GM21447 (cell line): ENCODE measurements around the gene CSRNP3.

ENCODE experiments used
- ATAC-seq: cut with Tn5 transposase; IDR thresholded peaks from one replicate; pipeline ENCODE4 v1.9.1; 2021; ENCODE audit not compliant: unreplicated experiment

The CSRNP3 gene

DNA sequence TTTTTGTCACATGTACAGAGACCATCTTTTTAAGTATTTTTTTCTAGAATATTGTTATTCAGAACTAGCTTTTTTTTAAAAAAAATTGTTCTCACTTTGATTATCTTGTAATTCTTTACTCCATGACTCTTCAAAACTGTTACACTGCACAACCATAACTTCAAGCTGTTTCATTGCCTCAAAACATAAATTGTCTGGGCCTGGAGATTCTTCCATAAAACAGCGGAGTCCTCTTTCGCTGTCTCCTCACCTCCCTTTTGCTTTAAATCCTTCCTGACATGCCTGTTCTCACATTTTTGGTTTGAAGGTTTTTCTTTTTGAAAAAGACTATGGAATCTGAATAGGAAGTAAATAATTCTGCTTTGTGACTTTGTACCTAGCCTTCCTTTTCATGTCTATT lies 197.9 kb downstream of the CSRNP3 start:
- no peak for ATAC-seq

GRCh38 chr2:165674780-165675179 lies 205.3 kb downstream of the CSRNP3 start:
- ATAC-seq, result no peak

GRCh38 chr2:165675551-165675968 lies 206.1 kb downstream of the CSRNP3 start:
- no peak for ATAC-seq

- ATAC-seq, result no peak
Measured at GRCh38 chr2:165678882-165679281, 209.4 kb downstream of the CSRNP3 start.

DNA sequence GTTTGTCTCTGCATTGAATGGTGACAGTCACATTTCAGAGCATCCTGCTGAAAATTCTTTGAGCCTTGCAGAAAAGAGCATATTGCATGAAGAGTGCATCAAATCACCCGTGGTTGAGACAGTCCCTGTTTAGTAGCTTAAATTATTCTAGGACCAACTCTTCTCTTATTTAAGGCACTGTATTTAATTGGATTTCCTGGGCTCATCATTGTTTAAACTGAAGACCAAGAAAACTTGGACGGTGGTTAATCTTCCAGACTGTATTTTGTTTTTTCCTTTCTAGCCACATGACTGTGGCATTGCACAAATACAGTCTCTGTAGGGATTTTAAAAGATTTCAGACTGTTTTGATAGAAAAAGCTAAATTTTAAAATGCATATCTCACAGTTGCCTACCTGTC lies 210.1 kb downstream of the CSRNP3 start:
- no peak for ATAC-seq

DNA sequence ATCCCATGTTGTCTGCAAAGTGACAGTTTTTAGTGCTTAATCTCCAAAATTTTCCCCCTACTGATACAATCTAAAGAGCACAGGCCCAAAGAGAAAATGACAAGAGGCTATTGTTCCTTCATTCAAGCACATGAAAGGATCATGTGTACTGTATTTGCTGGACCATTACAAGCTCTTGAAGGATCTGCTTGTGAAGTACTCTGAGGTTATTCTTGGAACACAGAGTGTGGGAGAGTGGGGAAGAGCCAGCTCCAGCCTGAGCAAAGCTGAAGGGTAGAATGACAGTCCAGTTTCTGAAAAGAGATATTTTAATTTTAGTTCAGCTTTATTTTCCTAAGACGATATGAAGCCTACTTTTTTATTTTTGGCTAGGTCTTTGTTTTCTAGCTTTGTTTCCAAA lies 212.3 kb downstream of the CSRNP3 start:
- ATAC-seq, result no peak

GRCh38 chr2:165682546-165682945 lies 213.0 kb downstream of the CSRNP3 start:
- no peak for ATAC-seq

GRCh38 chr2:165686800-165687199 lies 217.3 kb downstream of the CSRNP3 start:
- ATAC-seq, result no peak

GRCh38 chr2:165687426-165688002 lies 218.0 kb downstream of the CSRNP3 start:
- ATAC-seq, result no peak

- ATAC-seq, result no peak
Measured at GRCh38 chr2:165691615-165692014, 222.1 kb downstream of the CSRNP3 start.

DNA sequence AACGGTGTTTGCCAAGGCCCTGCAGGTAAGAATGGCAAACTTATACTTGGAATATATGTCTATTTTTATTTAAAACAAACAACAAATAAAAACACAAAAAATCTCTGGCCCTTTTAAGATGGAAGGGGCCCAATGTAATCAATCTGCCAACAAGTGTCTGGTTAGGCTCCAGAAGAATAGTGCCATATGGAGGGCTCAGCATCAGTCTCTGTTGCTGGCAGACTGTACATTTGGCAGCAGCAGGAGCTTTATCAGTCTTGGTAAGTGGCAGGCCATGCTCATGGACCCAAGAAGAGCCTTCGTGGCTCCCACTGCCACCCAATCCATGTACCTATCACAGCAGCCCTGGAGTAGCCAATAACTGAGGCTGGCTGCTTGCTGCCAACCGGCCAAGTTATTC lies 223.4 kb downstream of the CSRNP3 start:
- no peak for ATAC-seq

DNA sequence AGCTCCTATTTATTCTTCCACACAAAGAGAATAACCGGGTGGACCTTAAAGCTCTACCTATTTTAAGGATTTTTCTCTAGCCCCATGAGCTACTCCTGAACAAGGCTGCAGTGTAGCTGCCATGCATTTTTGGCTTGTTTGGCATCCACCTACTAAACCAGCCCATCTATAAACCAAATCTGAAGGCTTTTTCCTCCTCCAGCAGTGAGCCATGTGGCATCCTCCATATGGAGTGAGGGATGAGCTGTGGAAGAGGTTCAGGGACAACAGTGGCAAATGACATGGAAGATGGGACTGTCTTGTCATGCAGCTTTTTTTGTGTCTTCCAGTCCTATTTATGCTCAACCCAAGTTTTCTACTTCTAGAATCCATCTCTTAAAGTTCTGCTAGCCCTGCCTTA lies 224.3 kb downstream of the CSRNP3 start:
- ATAC-seq, result no peak

DNA sequence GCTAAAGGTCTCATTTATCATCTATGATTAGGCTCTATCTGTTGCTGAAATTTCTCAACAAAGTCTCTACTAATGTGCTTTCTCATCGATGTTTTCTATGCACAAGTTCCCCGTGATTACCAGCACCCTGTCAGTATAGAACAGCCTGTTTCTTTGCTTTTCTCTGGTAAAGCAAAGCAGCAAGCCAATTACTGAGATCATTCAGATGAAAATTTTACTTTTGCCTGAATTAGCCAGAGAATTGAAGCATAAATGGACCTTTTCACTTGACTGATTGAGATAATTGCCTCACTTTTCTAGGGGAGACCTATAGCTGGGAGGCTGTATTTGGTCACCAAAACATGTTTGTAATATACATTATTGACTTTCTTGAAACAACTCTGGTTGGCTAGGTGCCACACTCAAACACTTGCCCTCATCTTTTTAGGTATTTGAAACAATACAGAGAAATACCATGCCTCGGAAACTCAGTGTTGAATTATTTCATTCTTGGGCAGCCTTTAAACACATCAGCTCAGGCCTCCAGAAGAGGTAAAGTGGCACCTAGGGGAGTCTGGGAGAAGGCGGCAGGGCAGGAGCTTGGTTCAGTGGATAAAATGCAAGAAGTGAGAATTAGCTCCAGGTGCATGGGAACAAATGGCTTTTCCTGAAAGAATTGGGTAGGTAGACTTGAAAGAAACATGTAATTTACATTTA lies 228.4 kb downstream of the CSRNP3 start:
- ATAC-seq, result no peak

DNA sequence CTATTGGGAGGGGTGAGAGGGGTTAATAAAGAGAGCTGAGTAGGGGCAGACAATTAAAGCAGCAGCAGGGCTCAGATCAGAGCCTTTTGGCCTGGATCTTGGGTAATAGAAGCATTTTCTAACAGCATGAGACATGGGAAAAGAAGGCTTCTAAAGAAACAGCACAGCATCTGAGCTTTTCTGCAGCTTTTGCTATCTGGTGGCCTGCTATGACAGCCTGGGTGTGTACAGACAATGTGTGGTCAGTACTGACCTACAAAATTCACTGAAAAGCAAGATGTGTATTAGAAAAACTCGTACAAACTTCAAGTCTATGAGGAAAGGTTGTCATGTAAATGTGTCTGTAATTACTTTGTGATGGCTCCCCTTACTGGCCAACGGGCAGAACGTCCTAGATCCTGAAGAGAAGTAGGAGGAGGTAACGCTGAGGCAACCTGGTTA lies 229.0 kb downstream of the CSRNP3 start:
- ATAC-seq, result peak; percentile 74

GRCh38 chr2:165699946-165700345 lies 230.4 kb downstream of the CSRNP3 start:
- no peak for ATAC-seq

- ATAC-seq, result no peak
Measured at GRCh38 chr2:165700531-165700930, 231.0 kb downstream of the CSRNP3 start.

DNA sequence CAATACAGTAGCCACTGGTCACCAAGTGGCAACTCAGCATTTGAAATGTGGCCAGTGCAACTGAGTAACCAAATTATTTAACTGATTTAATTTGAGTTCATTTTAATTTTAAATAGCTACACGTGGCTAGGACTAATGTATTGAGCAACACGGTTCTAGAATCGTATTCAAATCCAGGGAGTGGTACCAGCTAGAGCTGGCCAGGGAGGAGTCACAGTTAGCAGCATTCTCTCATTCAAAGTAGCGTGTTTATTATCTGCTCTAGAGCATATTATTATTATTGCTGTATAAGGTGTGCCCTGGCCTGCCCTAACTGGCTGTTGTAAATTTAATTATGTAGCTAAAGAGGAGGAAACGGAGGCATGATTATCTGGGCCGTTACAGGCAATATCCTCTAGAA lies 231.6 kb downstream of the CSRNP3 start:
- no peak for ATAC-seq

- no peak for ATAC-seq
Measured at GRCh38 chr2:165706960-165707487, 237.5 kb downstream of the CSRNP3 start.

GRCh38 chr2:165716091-165716490 lies 246.6 kb downstream of the CSRNP3 start:
- ATAC-seq, result no peak

- ATAC-seq, result no peak
Measured at GRCh38 chr2:165718610-165719210, 249.2 kb downstream of the CSRNP3 start.

DNA sequence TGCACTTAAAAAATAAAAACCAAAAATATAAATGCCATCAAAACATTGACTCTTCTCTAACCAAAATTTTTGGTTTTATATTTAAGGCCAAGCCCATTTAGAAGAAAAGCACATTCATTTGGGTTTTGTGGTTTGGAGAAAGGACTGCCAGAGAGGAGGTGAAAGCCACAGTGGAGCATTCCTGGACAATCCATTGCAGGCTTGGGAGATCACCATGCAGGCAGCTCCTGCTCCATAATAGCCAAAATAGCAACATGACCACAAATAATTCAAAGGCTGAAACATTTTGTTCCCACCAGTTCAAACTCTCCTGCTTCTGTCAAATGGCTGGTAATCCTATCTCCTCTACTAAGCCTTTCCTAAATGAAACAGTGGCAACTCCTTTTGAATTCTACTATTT lies 251.0 kb downstream of the CSRNP3 start:
- no peak for ATAC-seq

DNA sequence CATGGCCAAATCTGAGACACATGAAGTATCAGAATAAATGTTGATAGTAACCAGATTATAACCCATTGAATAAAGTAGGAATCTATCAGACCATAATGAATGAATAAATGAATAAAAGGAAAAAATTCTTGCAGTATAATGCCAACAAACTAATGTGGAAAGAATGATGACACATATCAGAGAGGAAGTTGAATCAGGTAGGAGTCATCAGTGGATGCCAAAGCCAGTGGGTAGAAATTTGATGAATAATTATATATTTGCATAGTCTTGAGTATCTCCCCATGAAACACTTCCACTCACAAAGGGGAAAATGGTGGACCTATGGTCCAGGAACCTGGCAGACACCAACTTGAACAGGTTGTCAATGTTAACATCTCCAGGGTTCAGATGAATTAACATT lies 255.9 kb downstream of the CSRNP3 start:
- no peak for ATAC-seq
